Nephron (organoid): ENCODE measurements around the gene BIRC3.

Experiments used
- H3K27ac Mint-ChIP-seq, 3 experiments: 2 replicates each; pipeline ENCODE4 v1.8.0; 2020; ENCODE audit warnings: mixed read lengths in 3 of 3, mild to moderate bottlenecking in 2 of 3, moderate library complexity in 1 of 3
- H3K27me3 Mint-ChIP-seq: 2 replicates; pipeline ENCODE4 v1.8.0; 2021; ENCODE audit warnings: low read depth, mild to moderate bottlenecking, moderate library complexity, mixed read lengths
- H3K36me3 Mint-ChIP-seq: 2 replicates; pipeline ENCODE4 v1.8.0; 2020; ENCODE audit warnings: low read depth, mixed read lengths
- H3K4me1 Mint-ChIP-seq: 2 replicates; pipeline ENCODE4 v1.8.0; 2020; ENCODE audit warnings: mixed read lengths
- H3K4me3 Mint-ChIP-seq, 3 experiments: 2 replicates each; pipeline ENCODE4 v1.8.0; 2020; ENCODE audit warnings: mild to moderate bottlenecking in 3 of 3, mixed read lengths in 3 of 3, moderate library complexity in 2 of 3
- H3K9me3 Mint-ChIP-seq: 2 replicates; pipeline ENCODE4 v1.8.0; 2020; ENCODE audit warnings: mixed read lengths
- CTCF ChIP-seq, 3 experiments: fragments of 200-600 bp; sonication (generic); IDR thresholded peaks; one replicate each; pipeline ENCODE4 v1.5.0; 2021; ENCODE audit warnings: antibody characterized with exemption in 3 of 3; ENCODE audit not compliant: unreplicated experiment in 3 of 3

BIRC3 gene

GRCh38 chr11:102375720-102376399, 58.6 kb downstream of the BIRC3 start:
- no peak for TF ChIP-seq CTCF (IDR thresholded peaks at IDR 0.05; ENCODE audit: unreplicated experiment in 3 of 3)
- peaks cover 6% of the 10 kb centered on the region for H3K9me3 Mint-ChIP-seq

GRCh38 chr11:102377891-102378290, 60.6 kb downstream of the BIRC3 start:
- Mint-ChIP-seq H3K4me3 (no peak overlapping the region), H3K4me1 (no peaks in the 10 kb centered on the region), H3K27me3 (no peaks in the 10 kb centered on the region), H3K27ac (peak overlapping the region in 1 of 3 experiments; percentile 13), H3K9me3 (no peaks in the 10 kb centered on the region), H3K36me3 (peaks cover 74% of the 10 kb centered on the region)
- no peak for TF ChIP-seq CTCF (IDR thresholded peaks at IDR 0.05; ENCODE audit: unreplicated experiment in 3 of 3)

More at GRCh38 chr11:102375720-102376399, 58.6 kb downstream of the BIRC3 start:
- no peaks in the 10 kb centered on the region for H3K27me3 Mint-ChIP-seq
- H3K36me3 Mint-ChIP-seq: peaks cover 68% of the 10 kb centered on the region
- H3K4me3 Mint-ChIP-seq: no peak overlapping the region
- H3K4me1 Mint-ChIP-seq: no peaks in the 10 kb centered on the region
- peak overlapping the region in 1 of 3 experiments; percentile 3 for H3K27ac Mint-ChIP-seq

GRCh38 chr11:102378818-102379217, 61.5 kb downstream of the BIRC3 start:
- H3K27me3 Mint-ChIP-seq: no peaks in the 10 kb centered on the region
- no peak for TF ChIP-seq CTCF (IDR thresholded peaks at IDR 0.05; ENCODE audit: unreplicated experiment in 3 of 3)
- peaks cover 78% of the 10 kb centered on the region for H3K36me3 Mint-ChIP-seq
- no peak overlapping the region for H3K4me3 Mint-ChIP-seq
- peaks cover 8% of the 10 kb centered on the region for H3K4me1 Mint-ChIP-seq
- no peaks in the 10 kb centered on the region for H3K9me3 Mint-ChIP-seq
- no peak overlapping the region for H3K27ac Mint-ChIP-seq

GRCh38 chr11:102382384-102382783, 65.1 kb downstream of the BIRC3 start:
- no peak for TF ChIP-seq CTCF (IDR thresholded peaks at IDR 0.05; ENCODE audit: unreplicated experiment in 3 of 3)
- H3K27me3 Mint-ChIP-seq: no peaks in the 10 kb centered on the region

GRCh38 chr11:102383839-102384238, 66.6 kb downstream of the BIRC3 start:
- H3K36me3 Mint-ChIP-seq: peaks cover 77% of the 10 kb centered on the region
- TF ChIP-seq CTCF (IDR thresholded peaks at IDR 0.05; ENCODE audit: unreplicated experiment in 3 of 3): no peak
- H3K9me3 Mint-ChIP-seq: no peaks in the 10 kb centered on the region

More at GRCh38 chr11:102382384-102382783, 65.1 kb downstream of the BIRC3 start:
- no peaks in the 10 kb centered on the region for H3K9me3 Mint-ChIP-seq
- H3K4me3 Mint-ChIP-seq: no peak overlapping the region
- peak overlapping the region; percentile 87 to 96 (median 95) for H3K27ac Mint-ChIP-seq
- peaks cover 22% of the 10 kb centered on the region for H3K4me1 Mint-ChIP-seq
- peaks cover 83% of the 10 kb centered on the region for H3K36me3 Mint-ChIP-seq

More at GRCh38 chr11:102383839-102384238, 66.6 kb downstream of the BIRC3 start:
- H3K27ac Mint-ChIP-seq: peak overlapping the region; percentile 87 to 96 (median 95)
- peaks cover 22% of the 10 kb centered on the region for H3K4me1 Mint-ChIP-seq
- no peak overlapping the region for H3K4me3 Mint-ChIP-seq
- no peaks in the 10 kb centered on the region for H3K27me3 Mint-ChIP-seq
